Putamen (tissue), 1 donor: ENCODE results near the gene ZNF518B.
"Not testable (repeated sequence)": the region's sequence is repeated elsewhere in the genome, so short reads cannot be mapped to it uniquely, and the experiment has no call there.

Source experiments
- DNase-seq: peaks from one replicate; pipeline ENCODE4 v3.0.0-alpha.2; 2016; ENCODE audit warnings: low spot score

Gene ZNF518B

GRCh38 chr4:10458177-10458576 is 951 bp upstream of the ZNF518B start:
- DNase-seq: no peak

DNA sequence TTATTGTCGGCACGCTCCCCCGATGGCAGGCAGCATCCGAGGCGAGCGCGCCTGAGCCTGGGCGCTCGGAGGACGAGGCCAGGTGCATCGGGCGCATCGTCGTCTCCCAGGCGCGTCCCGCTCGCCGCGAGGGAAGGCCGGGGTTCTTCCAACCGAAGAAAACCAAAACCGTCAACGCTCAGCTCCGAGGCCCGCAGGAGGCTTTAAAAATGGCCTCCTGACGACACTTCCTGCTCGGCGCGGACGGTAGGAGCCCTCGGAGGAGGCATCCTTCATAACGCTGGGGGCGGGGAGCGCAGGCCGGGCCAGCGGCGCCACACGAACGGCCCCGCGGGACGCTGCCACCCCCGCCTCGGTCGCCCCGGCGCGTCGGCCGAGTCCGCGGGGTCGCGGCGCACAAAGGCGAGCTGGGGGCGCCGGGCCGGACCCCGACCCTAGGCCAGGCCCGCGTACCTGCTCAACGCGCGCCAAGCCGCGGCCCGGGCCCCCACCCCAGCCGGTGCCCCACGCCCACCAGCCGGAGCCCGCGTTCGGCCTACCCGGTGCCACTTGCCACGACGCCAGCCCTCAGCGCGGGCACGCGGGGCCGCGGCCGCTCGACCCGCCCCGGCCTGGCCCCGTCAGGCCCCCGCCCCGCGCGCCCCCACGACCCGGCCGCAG is 501 bp downstream of the ZNF518B start:
- DNase-seq: peak; percentile 31

- no peak for DNase-seq
Measured at GRCh38 chr4:10456260-10456594, 999 bp downstream of the ZNF518B start.

- no peak for DNase-seq
Measured at GRCh38 chr4:10455133-10455532, 2.1 kb downstream of the ZNF518B start.

DNA sequence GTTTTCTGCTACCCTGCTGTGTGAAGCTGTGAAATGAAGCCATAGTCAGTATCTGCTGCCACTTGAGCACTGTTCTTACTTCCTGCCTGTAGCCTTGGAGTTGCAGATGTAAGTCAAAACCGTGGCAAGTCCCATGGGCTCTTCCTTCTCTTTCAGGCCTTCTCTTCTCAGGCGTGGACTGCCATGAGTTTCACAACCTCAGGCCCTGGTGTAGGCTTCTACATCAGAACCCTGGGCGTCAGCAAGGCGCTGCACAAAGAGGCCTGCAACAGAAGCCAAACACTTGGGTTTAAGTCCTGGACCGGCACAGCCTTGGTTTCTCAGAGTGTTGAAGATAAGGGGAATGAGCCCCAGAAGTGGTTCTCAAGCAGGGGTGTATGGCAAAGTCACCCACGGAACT is 2.5 kb downstream of the ZNF518B start:
- no peak for DNase-seq

DNA sequence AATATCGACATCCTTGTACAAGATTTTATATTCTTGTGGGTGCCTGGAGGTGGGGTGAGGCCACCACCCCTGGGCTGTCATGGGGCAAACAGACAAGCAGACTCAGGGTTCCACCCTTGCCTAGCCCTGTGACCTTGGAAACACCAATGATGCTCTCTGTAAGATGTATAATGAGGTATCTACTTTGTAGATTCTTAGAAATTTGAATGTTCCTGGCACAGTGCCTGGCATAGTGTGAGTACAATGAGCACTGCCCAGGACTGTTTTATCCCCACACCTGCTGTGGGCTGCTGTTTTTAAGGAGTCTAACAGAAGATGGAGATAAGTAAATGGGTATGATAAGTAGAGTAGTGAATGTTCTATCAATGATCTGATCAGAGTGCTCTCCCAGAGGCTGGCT is 3.1 kb downstream of the ZNF518B start:
- no peak for DNase-seq

DNA sequence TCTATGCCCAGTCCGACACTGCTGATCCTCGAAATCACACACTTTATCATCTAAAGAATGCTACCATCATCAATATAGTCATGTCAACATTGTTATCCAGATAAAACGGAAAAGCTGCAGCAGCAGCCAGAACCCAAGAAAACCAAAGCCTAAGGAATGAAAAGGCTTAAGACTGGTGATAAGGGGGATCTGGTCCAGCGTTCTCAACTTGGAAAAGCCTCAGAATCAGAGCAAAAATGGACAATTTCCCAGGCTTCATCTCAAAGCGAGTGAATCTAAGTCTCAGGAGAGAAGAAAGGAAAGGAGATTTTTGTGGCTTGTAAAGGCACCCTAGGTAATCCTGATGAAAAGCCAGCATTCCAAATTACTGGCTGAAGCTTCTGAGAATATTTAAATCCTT is 8.2 kb downstream of the ZNF518B start:
- no peak for DNase-seq

DNA sequence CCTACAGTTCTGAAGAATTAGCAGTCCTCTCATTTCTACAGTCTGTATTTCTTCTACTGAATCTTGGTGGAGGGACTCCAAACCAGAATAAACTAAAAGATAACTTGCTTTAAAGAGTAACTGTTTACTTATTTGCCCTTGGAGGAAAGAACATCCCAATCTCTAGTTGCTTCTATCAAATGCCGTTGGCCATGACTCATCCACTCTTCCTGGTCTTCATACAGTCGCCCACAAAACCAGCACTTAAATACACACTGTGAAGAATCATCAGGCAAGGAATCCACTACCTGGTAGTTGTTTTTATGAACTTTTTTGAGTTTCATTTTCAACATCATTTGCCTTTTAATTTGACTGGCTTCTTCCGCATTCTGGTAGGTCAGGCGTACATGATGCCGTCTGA is 14.2 kb downstream of the ZNF518B start:
- no peak for DNase-seq

GRCh38 chr4:10441512-10441911 is 15.7 kb downstream of the ZNF518B start:
- no peak for DNase-seq

DNA sequence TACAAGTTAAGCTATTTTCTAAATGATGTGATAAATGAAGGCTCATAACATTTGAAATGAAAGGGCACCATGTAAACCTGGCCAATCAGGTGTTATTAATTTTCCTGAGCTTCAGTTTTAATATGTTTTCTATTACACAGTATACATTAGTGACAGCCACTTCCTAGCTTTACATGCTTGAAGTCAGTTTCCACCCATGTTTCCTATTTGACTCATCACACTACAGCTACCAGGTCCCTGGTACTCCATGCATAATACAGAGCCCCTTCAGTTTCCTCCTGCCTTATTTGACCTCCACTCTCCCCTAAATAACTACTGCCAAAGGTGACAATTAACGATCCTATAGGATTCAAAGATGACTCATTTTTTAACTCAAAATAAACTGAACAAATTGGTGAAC is 18.3 kb downstream of the ZNF518B start:
- DNase-seq: no peak

DNA sequence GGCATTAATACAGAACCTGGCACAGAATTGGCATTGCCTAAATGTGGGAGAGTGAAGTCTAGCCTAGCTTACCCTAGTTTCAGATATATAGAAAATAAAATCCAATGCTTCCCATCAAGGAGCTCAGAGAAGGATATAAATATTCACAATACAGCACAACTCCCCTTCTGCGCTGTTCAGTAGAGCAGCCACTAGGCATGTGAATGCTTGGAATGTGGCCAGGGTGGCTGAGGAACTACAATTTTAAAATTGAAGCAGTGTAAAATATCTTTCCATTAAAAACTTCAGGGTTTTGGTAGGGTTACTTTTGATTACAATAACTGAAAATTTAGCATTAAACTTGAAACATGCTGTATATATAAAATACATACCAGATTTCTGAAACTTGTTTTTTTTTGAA is 19.5 kb downstream of the ZNF518B start:
- DNase-seq: no peak

- DNase-seq: not testable (repeated sequence)
Measured at GRCh38 chr4:10427680-10428079, 29.5 kb downstream of the ZNF518B start.

- DNase-seq: no peak
Measured at GRCh38 chr4:10421344-10422055, 35.7 kb downstream of the ZNF518B start.

- no peak for DNase-seq
Measured at GRCh38 chr4:10417740-10418139, 39.5 kb downstream of the ZNF518B start.

- no peak for DNase-seq
Measured at GRCh38 chr4:10416441-10416840, 40.8 kb downstream of the ZNF518B start.

DNA sequence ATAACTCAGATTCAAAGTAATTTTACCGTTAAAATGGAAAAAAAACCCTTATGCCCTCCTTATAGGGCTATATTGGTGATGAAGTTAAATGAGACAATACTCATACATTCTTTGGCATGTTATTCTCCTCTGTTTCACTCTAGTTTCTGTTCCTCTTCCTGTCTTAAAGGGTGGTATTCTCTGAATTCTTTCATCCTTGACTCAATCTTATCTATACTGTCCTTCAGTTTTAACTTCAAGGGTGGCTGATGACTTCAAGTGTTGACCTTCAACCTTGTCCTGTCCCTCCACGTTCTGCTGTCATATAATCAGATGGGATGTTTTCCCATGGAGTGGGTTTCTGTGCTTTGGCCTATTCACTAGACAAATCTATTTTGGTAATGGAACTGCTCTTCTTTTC is 44.0 kb downstream of the ZNF518B start:
- DNase-seq: no peak

- DNase-seq: no peak
Measured at GRCh38 chr4:10405672-10406071, 51.6 kb downstream of the ZNF518B start.

GRCh38 chr4:10403633-10404445 is 53.4 kb downstream of the ZNF518B start:
- DNase-seq: peak; percentile 30

GRCh38 chr4:10395971-10396580 is 61.1 kb downstream of the ZNF518B start:
- DNase-seq: no peak
